Measurements from ENCODE around the gene HNRNPR.
A peak's percentile ranks its signal among the peaks of the same experiment; 100 is the strongest.

Gene HNRNPR

DNA sequence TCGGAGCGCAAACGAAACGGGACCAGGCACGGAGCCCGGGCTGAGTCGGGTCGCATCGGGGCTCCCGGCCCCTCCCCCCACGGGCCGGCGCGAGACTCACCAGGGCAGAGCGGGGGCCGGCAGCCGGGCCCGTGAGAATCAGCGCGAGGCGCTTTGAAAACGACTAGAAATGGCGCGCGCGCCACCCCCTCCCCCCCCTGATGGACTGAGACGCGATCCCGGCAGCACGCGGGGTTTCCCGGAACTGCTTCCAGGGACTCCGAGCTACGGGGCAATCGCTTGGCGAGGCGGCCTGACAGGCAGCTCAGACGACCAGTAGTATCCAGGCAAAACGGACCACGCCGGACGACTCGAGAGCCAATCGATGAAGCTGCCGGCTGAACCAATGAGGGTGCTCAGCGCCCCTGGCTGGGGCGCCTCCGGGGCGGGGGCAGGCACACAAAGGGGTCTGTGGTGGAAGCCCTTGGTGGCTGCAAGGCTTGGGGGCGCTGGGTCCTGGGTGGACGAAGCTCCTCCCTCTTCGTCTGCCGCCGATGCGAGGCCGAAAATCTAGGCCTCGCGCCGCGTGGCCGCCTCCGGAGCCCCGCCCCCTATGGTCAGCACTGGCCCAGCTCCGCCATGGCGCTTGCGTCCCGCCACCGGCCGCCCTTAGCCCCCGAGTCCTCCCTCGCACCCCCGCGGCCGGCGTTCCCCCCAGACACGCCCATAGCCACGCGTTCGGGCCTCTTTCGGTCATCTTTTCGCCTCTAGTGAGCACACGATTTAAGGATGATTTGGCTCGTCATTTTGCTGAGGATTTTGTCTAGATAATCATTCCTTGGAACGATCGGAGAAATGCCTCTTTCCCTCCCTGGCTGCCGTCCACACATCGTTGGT is at the start of gene HNRNPR:
HNRNPR (minus strand) TSS at position 174 of the 876 bp plus-strand sequence. CDS start 3,276 bp downstream, outside the sequence.
- Histone ChIP-seq H3K27ac (peak within 1 kb of the TSS; percentile 97), H3K36me3 (ENCODE audit: insufficient read depth) (no peaks in the 10 kb centered on the region), H3K4me2 (peak within 1 kb of the TSS; percentile 88), H2AFZ (ENCODE audit: low read depth) (peak within 1 kb of the TSS; percentile 98), H4K20me1 (ENCODE audit: insufficient read depth) (peaks cover 29% of the 10 kb centered on the region), H3K4me3 (IDR thresholded peaks at IDR 0.05; ENCODE audit: insufficient read depth, low read depth, low read length) (peak within 1 kb of the TSS; percentile 79), H3K27me3 (ENCODE audit: insufficient read depth, low read depth) (no peaks in the 10 kb centered on the region), H3K4me1 (ENCODE audit: low read depth, poor library complexity, severe bottlenecking) (peaks cover 35% of the 10 kb centered on the region), H3K79me2 (ENCODE audit: insufficient read depth, low read depth) (peaks cover 48% of the 10 kb centered on the region), H3K9ac (peak within 1 kb of the TSS; percentile 99)
- TF ChIP-seq, protein P1, sequence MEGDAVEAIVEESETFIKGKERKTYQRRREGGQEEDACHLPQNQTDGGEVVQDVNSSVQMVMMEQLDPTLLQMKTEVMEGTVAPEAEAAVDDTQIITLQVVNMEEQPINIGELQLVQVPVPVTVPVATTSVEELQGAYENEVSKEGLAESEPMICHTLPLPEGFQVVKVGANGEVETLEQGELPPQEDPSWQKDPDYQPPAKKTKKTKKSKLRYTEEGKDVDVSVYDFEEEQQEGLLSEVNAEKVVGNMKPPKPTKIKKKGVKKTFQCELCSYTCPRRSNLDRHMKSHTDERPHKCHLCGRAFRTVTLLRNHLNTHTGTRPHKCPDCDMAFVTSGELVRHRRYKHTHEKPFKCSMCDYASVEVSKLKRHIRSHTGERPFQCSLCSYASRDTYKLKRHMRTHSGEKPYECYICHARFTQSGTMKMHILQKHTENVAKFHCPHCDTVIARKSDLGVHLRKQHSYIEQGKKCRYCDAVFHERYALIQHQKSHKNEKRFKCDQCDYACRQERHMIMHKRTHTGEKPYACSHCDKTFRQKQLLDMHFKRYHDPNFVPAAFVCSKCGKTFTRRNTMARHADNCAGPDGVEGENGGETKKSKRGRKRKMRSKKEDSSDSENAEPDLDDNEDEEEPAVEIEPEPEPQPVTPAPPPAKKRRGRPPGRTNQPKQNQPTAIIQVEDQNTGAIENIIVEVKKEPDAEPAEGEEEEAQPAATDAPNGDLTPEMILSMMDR (conservative IDR thresholded peaks at IDR 0.05; ENCODE audit: low read depth, low read length): no peak

DNA sequence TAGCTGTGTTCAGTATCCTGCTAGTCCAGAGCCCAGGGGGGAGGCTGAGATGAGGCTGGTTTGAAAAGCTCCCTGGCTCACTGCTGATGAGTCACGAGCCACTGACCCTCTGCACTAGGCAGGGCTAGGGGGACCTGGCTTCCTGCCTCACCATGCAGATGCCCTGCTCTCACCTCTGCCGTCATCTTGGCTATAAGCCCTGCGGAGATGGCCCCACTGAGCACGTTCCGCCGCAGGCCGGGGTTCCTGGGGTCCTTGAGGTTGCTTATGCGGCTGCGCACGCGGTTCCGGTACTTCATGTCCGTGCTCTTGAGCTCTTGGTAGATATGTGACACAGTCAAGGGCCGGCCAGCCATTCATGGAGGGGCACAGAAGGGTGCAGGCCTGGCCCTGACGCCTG is 49.6 kb upstream of the HNRNPR start:
- H3K36me3 ChIP-seq (ENCODE audit: insufficient read depth): no peaks in the 10 kb centered on the region
- no peaks in the 10 kb centered on the region for H3K27me3 ChIP-seq (ENCODE audit: insufficient read depth, low read depth)
- H3K4me2 ChIP-seq: no peak overlapping the region
- H2AFZ ChIP-seq (ENCODE audit: low read depth): no peak overlapping the region
- H3K4me3 ChIP-seq (IDR thresholded peaks at IDR 0.05; ENCODE audit: insufficient read depth, low read depth, low read length): no peak overlapping the region
- no peaks in the 10 kb centered on the region for H3K79me2 ChIP-seq (ENCODE audit: insufficient read depth, low read depth)
- TF ChIP-seq, protein P1 (conservative IDR thresholded peaks at IDR 0.05; ENCODE audit: low read depth, low read length): no peak
- no peaks in the 10 kb centered on the region for H4K20me1 ChIP-seq (ENCODE audit: insufficient read depth)
- H3K4me1 ChIP-seq (ENCODE audit: low read depth, poor library complexity, severe bottlenecking): no peaks in the 10 kb centered on the region
- no peak overlapping the region for H3K27ac ChIP-seq
- H3K9ac ChIP-seq: no peak overlapping the region

DNA sequence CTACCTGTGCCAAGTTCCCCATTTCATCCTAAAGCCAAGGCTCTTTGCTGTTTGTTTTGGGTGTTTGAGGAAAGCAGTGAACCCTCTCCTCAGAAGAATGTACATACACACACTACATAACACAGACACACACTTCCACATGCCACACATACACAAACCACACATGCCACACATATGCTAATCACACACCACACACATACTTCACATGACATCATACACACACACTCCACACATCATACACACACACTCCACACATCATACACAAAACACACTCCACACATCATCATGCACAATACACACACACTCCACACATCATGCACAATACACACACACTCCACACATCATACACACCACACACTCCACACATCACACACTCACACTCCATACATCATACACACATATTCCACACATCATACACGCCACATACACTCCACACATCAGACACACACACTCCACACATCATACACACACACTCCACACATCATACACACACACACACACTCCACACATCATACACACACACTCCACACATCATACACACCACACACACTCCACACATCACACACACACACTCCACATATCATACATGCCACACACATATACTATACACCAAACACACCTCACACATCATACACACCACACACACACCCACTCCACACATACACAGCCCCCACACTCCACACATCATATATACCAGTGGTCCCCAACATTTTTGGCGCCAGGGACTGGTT is 48.2 kb upstream of the HNRNPR start:
- H3K27me3 ChIP-seq (ENCODE audit: insufficient read depth, low read depth): no peaks in the 10 kb centered on the region
- TF ChIP-seq, protein P1 (conservative IDR thresholded peaks at IDR 0.05; ENCODE audit: low read depth, low read length): no peak

DNA sequence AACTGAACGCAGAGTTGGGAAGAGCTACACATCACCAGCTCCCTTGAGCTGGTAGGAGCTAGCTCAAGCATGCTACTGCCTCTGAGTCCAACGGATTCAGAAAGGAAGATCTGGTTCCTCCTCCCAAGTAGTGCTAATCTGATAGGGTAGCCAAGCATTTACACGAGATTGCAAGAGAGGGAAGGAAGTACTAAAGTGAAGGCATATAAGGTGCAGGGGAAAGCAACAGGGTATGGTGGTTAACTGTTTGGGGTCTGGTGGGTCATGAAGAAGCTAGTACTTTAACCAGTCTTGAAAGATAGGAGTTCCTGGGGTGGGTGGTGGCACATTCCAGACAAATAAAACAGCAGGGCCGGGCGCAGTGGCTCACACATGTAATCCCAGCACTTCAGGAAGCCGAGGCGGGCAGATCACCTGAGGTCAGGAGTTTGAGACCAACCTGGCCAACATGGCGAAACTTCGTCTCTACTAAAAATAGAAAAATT is 45.8 kb upstream of the HNRNPR start:
- Histone ChIP-seq H3K27ac (no peak overlapping the region), H3K79me2 (ENCODE audit: insufficient read depth, low read depth) (no peaks in the 10 kb centered on the region), H3K4me3 (IDR thresholded peaks at IDR 0.05; ENCODE audit: insufficient read depth, low read depth, low read length) (no peak overlapping the region), H3K4me2 (no peak overlapping the region), H3K36me3 (ENCODE audit: insufficient read depth) (no peaks in the 10 kb centered on the region), H3K9ac (no peak overlapping the region), H3K27me3 (ENCODE audit: insufficient read depth, low read depth) (no peaks in the 10 kb centered on the region), H2AFZ (ENCODE audit: low read depth) (no peak overlapping the region), H4K20me1 (ENCODE audit: insufficient read depth) (no peaks in the 10 kb centered on the region), H3K4me1 (ENCODE audit: low read depth, poor library complexity, severe bottlenecking) (no peaks in the 10 kb centered on the region)
- TF ChIP-seq, protein P1 (conservative IDR thresholded peaks at IDR 0.05; ENCODE audit: low read depth, low read length): no peak

More for the DNA sequence above, 48.2 kb upstream of the HNRNPR start:
- Histone ChIP-seq H3K4me3 (IDR thresholded peaks at IDR 0.05; ENCODE audit: insufficient read depth, low read depth, low read length) (no peak overlapping the region), H3K4me2 (no peak overlapping the region), H3K4me1 (ENCODE audit: low read depth, poor library complexity, severe bottlenecking) (no peaks in the 10 kb centered on the region), H3K9ac (no peak overlapping the region), H3K36me3 (ENCODE audit: insufficient read depth) (no peaks in the 10 kb centered on the region), H2AFZ (ENCODE audit: low read depth) (no peak overlapping the region), H3K79me2 (ENCODE audit: insufficient read depth, low read depth) (no peaks in the 10 kb centered on the region), H3K27ac (no peak overlapping the region), H4K20me1 (ENCODE audit: insufficient read depth) (no peaks in the 10 kb centered on the region)

Measured in KMS-11 (cell line).